Colonic mucosa (tissue), 4 donors: Measurements from ENCODE around the gene ELAVL1. TPM values are rescaled to one million over a fixed set of nuclear protein-coding genes. Genes with fewer than 3 reads are reported as not detected.

ENCODE experiments used
- DNase-seq: peaks from one replicate; pipeline ENCODE4 v3.0.0-alpha.2; 2020
- H3K27ac ChIP-seq: fragments of 200-600 bp; one replicate; pipeline ENCODE4 v1.8.0; 2021
- H3K27me3 ChIP-seq: fragments of 200-600 bp; one replicate; pipeline ENCODE4 v1.8.0; 2021
- H3K36me3 ChIP-seq: fragments of 200-600 bp; one replicate; pipeline ENCODE4 v1.8.0; 2021
- H3K4me1 ChIP-seq: fragments of 200-600 bp; one replicate; pipeline ENCODE4 v1.8.0; 2021; ENCODE audit warnings: mild to moderate bottlenecking
- H3K4me3 ChIP-seq: fragments of 200-600 bp; one replicate; pipeline ENCODE4 v1.8.0; 2021
- H3K9ac ChIP-seq, 2 donors: one replicate each; pipeline ENCODE4 v1.7.0; 2013; ENCODE audit warnings: control low read depth in 2 of 2, low read depth in 2 of 2, low read length in 2 of 2
- H3K9me3 ChIP-seq: fragments of 200-600 bp; one replicate; pipeline ENCODE4 v1.8.0; 2021
- CTCF ChIP-seq: fragments of 200-600 bp; IDR thresholded peaks from one replicate; pipeline ENCODE4 v1.8.0; 2022; ENCODE audit warnings: antibody characterized with exemption, mild to moderate bottlenecking
- intact Hi-C: fragments of 100-400 bp; cut with DNase I; formaldehyde crosslinking; loops from one replicate; pipeline ENCODE4 v1.14.1; 2022
- total RNA-seq, 2 donors: library from RNA; stranded (reverse); fragmentation: NEBNext Ultra II Directional in 1 of 2; extraction: Animal tissue kit (Norgen Biotek cat#: 25700) in 1 of 2; gene quantifications; one replicate each; pipeline ENCODE4 v1.2.1, GENCODE V29; 2021
- donor health status: healthy.
- donor health status: DM: no; HTN: no; CAD: no.
- donor health status: DM: no; HTN: no; CAD: no.

The ELAVL1 gene
- total RNA-seq, 2 donors from 2014 or later = 65.8 to 116 TPM

GRCh38 chr19:8000298-8001038 lies 5.0 kb downstream of the ELAVL1 start:
- Histone ChIP-seq H3K4me1 (peaks cover 13% of the 10 kb centered on the region), H3K9me3 (no peaks in the 10 kb centered on the region), H3K4me3 (no peak overlapping the region), H3K36me3 (no peaks in the 10 kb centered on the region), H3K27me3 (no peaks in the 10 kb centered on the region), H3K9ac (no peak overlapping the region), H3K27ac (no peak overlapping the region)
- DNase-seq = no peak
- intact Hi-C loops = no loop called here
- TF ChIP-seq CTCF = no peak

- no peaks in the 10 kb centered on the region for H3K9me3 ChIP-seq
- no peaks in the 10 kb centered on the region for H3K36me3 ChIP-seq
- H3K4me1 ChIP-seq = peaks cover 12% of the 10 kb centered on the region
- H3K9ac ChIP-seq = no peak overlapping the region
- DNase-seq = no peak
- intact Hi-C loops = no loop called here
- no peak overlapping the region for H3K27ac ChIP-seq
- H3K4me3 ChIP-seq = no peak overlapping the region
- no peak for TF ChIP-seq CTCF
- H3K27me3 ChIP-seq = no peaks in the 10 kb centered on the region
Observed at GRCh38 chr19:7999376-7999775, 6.1 kb downstream of the ELAVL1 start.

- Histone ChIP-seq H3K4me1 (peaks cover 6% of the 10 kb centered on the region), H3K9me3 (no peaks in the 10 kb centered on the region)
- DNase-seq = no peak
Observed at GRCh38 chr19:7997809-7998480, 7.5 kb downstream of the ELAVL1 start.

GRCh38 chr19:7996883-7997282 lies 8.6 kb downstream of the ELAVL1 start:
- Histone ChIP-seq H3K27me3 (no peaks in the 10 kb centered on the region), H3K27ac (no peak overlapping the region), H3K9ac (no peak overlapping the region), H3K4me3 (no peak overlapping the region), H3K9me3 (no peaks in the 10 kb centered on the region), H3K36me3 (no peaks in the 10 kb centered on the region), H3K4me1 (peaks cover 3% of the 10 kb centered on the region)
- no peak for TF ChIP-seq CTCF
- no peak for DNase-seq
- intact Hi-C loops = no loop called here

More at GRCh38 chr19:7997809-7998480, 7.5 kb downstream of the ELAVL1 start:
- H3K27me3 ChIP-seq = no peaks in the 10 kb centered on the region
- H3K9ac ChIP-seq = no peak overlapping the region
- TF ChIP-seq CTCF = no peak
- H3K36me3 ChIP-seq = no peaks in the 10 kb centered on the region
- H3K27ac ChIP-seq = no peak overlapping the region
- intact Hi-C loops = no loop called here
- no peak overlapping the region for H3K4me3 ChIP-seq

- Histone ChIP-seq H3K4me1 (no peaks in the 10 kb centered on the region), H3K9ac (no peak overlapping the region), H3K27ac (no peak overlapping the region), H3K36me3 (peaks cover 5% of the 10 kb centered on the region), H3K4me3 (no peak overlapping the region), H3K27me3 (no peaks in the 10 kb centered on the region), H3K9me3 (no peaks in the 10 kb centered on the region)
- intact Hi-C loops = no loop called here
- TF ChIP-seq CTCF = no peak
- no peak for DNase-seq
Observed at GRCh38 chr19:7995810-7996158, 9.7 kb downstream of the ELAVL1 start.
